ENCODE results near the gene PRR11.
"Not testable (repeated sequence)": the region's sequence is repeated elsewhere in the genome, so short reads cannot be mapped to it uniquely, and the experiment has no call there.

The PRR11 gene

GRCh38 chr17:59124665-59125064, 30.9 kb upstream of the PRR11 start:
- Histone ChIP-seq H3K4me3 (ENCODE audit: low read depth in 1 of 5, low read length in 5 of 5) (no peak overlapping the region), H3K9me3 (ENCODE audit: control insufficient read depth in 5 of 5, low read length in 5 of 5) (no peaks in the 10 kb centered on the region), H3K9ac (ENCODE audit: low read length in 5 of 5) (no peak overlapping the region), H3K36me3 (ENCODE audit: control insufficient read depth in 5 of 5, insufficient read depth in 5 of 5, low read length in 5 of 5) (peaks cover 0 to 5% (median 0%) of the 10 kb centered on the region in 5 donors), H3K27ac (ENCODE audit: low read depth, low read length) (no peak overlapping the region), H3K27me3 (ENCODE audit: control insufficient read depth in 5 of 5, insufficient read depth in 4 of 5, low read length in 5 of 5) (no peaks in the 10 kb centered on the region), H3K4me1 (ENCODE audit: control insufficient read depth in 5 of 5, insufficient read depth in 5 of 5, low read length in 5 of 5) (no peaks in the 10 kb centered on the region)

DNA sequence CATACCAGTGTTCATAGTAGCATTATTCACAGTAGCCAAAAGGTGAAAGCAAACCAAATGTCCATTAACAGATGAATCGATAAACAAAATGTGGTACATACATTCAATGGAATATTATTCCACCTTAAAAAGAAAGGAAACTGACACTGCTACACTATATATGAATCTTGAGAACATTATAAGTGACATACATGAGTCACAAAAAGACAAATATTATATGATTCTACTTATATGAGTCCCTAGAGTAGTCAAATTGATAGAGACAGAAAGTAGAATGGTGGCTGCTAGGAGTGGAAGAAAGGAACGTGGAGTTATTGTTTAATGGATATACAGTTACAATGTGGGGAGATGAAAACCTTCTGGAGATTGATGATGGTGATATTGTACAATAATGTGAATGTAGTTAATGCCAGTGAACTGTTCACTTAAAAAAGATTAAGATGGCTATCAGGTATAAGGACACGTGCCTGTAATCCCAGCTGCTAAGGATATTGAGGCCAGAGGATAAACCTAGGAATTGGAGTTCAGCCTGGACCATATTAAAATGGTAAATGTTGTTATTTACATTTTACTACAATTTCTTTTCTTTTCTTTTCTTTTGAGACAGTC, 28.6 kb upstream of the PRR11 start:
- Histone ChIP-seq H3K4me1 (ENCODE audit: control insufficient read depth in 5 of 5, insufficient read depth in 5 of 5, low read length in 5 of 5) (no peaks in the 10 kb centered on the region), H3K27ac (ENCODE audit: low read depth, low read length) (no peak overlapping the region), H3K9me3 (ENCODE audit: control insufficient read depth in 5 of 5, low read length in 5 of 5) (no peaks in the 10 kb centered on the region), H3K4me3 (ENCODE audit: low read depth in 1 of 5, low read length in 5 of 5) (no peak overlapping the region), H3K36me3 (ENCODE audit: control insufficient read depth in 5 of 5, insufficient read depth in 5 of 5, low read length in 5 of 5) (peaks cover 0 to 5% (median 0%) of the 10 kb centered on the region in 5 donors), H3K9ac (ENCODE audit: low read length in 5 of 5) (no peak overlapping the region), H3K27me3 (ENCODE audit: control insufficient read depth in 5 of 5, insufficient read depth in 4 of 5, low read length in 5 of 5) (no peaks in the 10 kb centered on the region)

GRCh38 chr17:59129814-59130213, 25.7 kb upstream of the PRR11 start:
- no peak overlapping the region for H3K27ac ChIP-seq (ENCODE audit: low read depth, low read length)
- no peak overlapping the region for H3K9ac ChIP-seq (ENCODE audit: low read length in 5 of 5)
- no peak overlapping the region for H3K4me3 ChIP-seq (ENCODE audit: low read depth in 1 of 5, low read length in 5 of 5)
- H3K27me3 ChIP-seq (ENCODE audit: control insufficient read depth in 5 of 5, insufficient read depth in 4 of 5, low read length in 5 of 5), result no peaks in the 10 kb centered on the region
- no peaks in the 10 kb centered on the region for H3K4me1 ChIP-seq (ENCODE audit: control insufficient read depth in 5 of 5, insufficient read depth in 5 of 5, low read length in 5 of 5)
- H3K9me3 ChIP-seq (ENCODE audit: control insufficient read depth in 5 of 5, low read length in 5 of 5), result no peaks in the 10 kb centered on the region
- H3K36me3 ChIP-seq (ENCODE audit: control insufficient read depth in 5 of 5, insufficient read depth in 5 of 5, low read length in 5 of 5), result peaks cover 0 to 5% (median 0%) of the 10 kb centered on the region in 5 donors

GRCh38 chr17:59131131-59131530, 24.4 kb upstream of the PRR11 start:
- Histone ChIP-seq H3K9ac (ENCODE audit: low read length in 5 of 5) (no peak overlapping the region), H3K27ac (ENCODE audit: low read depth, low read length) (no peak overlapping the region), H3K36me3 (ENCODE audit: control insufficient read depth in 5 of 5, insufficient read depth in 5 of 5, low read length in 5 of 5) (peaks cover 0 to 5% (median 0%) of the 10 kb centered on the region in 5 donors), H3K9me3 (ENCODE audit: control insufficient read depth in 5 of 5, low read length in 5 of 5) (no peaks in the 10 kb centered on the region), H3K4me1 (ENCODE audit: control insufficient read depth in 5 of 5, insufficient read depth in 5 of 5, low read length in 5 of 5) (no peaks in the 10 kb centered on the region), H3K4me3 (ENCODE audit: low read depth in 1 of 5, low read length in 5 of 5) (no peak overlapping the region), H3K27me3 (ENCODE audit: control insufficient read depth in 5 of 5, insufficient read depth in 4 of 5, low read length in 5 of 5) (no peaks in the 10 kb centered on the region)

GRCh38 chr17:59138339-59138738, 17.2 kb upstream of the PRR11 start:
- H3K9me3 ChIP-seq (ENCODE audit: control insufficient read depth in 5 of 5, low read length in 5 of 5); H3K36me3 ChIP-seq (ENCODE audit: control insufficient read depth in 5 of 5, insufficient read depth in 5 of 5, low read length in 5 of 5); H3K4me3 ChIP-seq (ENCODE audit: low read depth in 1 of 5, low read length in 5 of 5); H3K27ac ChIP-seq (ENCODE audit: low read depth, low read length); H3K4me1 ChIP-seq (ENCODE audit: control insufficient read depth in 5 of 5, insufficient read depth in 5 of 5, low read length in 5 of 5); H3K9ac ChIP-seq (ENCODE audit: low read length in 5 of 5); H3K27me3 ChIP-seq (ENCODE audit: control insufficient read depth in 5 of 5, insufficient read depth in 4 of 5, low read length in 5 of 5): not testable (repeated sequence)

DNA sequence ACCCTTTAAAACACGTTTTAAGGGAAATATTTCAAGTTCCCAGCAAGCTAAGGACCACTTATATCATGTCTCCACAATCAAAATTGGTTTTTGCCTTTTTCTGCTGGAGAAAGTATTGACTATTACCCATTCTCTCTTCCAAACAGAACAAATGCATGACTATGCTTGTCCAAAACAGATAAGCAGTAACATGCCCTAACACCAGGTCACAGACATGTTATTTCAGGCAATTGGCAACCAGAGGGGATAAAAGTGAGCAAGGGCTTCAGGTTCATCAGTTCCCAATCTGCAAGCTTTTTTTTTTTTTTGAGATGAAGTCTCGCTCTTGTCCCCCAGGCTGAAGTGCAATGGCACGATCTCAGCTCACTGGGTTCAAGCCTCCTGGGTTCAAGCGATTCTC, 15.6 kb upstream of the PRR11 start:
- Histone ChIP-seq H3K4me3 (ENCODE audit: low read depth in 1 of 5, low read length in 5 of 5) (no peak overlapping the region), H3K36me3 (ENCODE audit: control insufficient read depth in 5 of 5, insufficient read depth in 5 of 5, low read length in 5 of 5) (no peaks in the 10 kb centered on the region), H3K4me1 (ENCODE audit: control insufficient read depth in 5 of 5, insufficient read depth in 5 of 5, low read length in 5 of 5) (no peaks in the 10 kb centered on the region), H3K9me3 (ENCODE audit: control insufficient read depth in 5 of 5, low read length in 5 of 5) (no peaks in the 10 kb centered on the region), H3K27me3 (ENCODE audit: control insufficient read depth in 5 of 5, insufficient read depth in 4 of 5, low read length in 5 of 5) (no peaks in the 10 kb centered on the region), H3K9ac (ENCODE audit: low read length in 5 of 5) (no peak overlapping the region), H3K27ac (ENCODE audit: low read depth, low read length) (no peak overlapping the region)

DNA sequence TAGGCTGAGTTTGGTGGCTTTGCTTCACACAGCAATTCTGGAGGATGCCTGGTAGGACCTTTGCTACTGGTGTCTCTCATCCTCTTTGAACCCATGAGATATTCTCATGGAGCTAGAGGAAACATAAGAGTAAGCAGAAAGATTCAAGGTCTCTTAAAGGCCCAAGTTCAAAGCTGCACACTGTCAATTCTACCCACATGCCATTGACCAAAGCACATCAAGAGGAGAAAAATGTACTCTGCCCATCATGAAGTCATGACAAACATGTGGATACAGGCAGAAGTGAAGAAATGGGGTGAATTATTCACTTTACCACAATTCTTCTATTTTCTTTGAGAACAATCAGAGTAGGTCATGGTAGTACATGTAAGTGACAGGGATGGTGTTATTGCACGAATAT, 13.7 kb upstream of the PRR11 start:
- Histone ChIP-seq H3K9me3 (ENCODE audit: control insufficient read depth in 5 of 5, low read length in 5 of 5) (no peaks in the 10 kb centered on the region), H3K4me3 (ENCODE audit: low read depth in 1 of 5, low read length in 5 of 5) (no peak overlapping the region), H3K36me3 (ENCODE audit: control insufficient read depth in 5 of 5, insufficient read depth in 5 of 5, low read length in 5 of 5) (no peaks in the 10 kb centered on the region), H3K4me1 (ENCODE audit: control insufficient read depth in 5 of 5, insufficient read depth in 5 of 5, low read length in 5 of 5) (no peaks in the 10 kb centered on the region), H3K27me3 (ENCODE audit: control insufficient read depth in 5 of 5, insufficient read depth in 4 of 5, low read length in 5 of 5) (no peaks in the 10 kb centered on the region), H3K9ac (ENCODE audit: low read length in 5 of 5) (no peak overlapping the region), H3K27ac (ENCODE audit: low read depth, low read length) (no peak overlapping the region)

DNA sequence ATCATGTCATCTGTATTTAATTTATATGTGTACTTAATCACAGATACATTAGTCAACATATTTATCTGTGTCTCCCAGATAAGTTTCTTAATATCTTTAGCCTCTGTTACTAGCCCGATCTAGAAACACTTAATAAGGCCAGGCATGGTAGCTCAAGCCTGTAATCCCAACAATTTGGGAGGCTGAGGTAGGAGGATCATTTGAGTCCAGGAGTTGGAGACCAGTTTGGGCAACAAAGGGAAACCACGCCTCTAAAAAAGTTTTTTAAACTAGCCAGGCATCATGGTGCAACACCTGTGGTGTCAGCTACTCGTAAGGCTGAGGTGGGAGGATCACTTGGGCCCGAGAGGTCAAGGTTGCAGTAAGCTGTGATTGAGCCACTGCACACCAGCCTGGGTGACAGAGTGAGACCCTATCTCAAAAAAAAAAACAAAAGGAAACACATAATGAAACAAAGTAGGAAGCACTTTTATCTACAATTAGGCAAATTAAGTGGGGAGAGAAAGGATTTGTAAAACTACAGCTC, 9.9 kb upstream of the PRR11 start:
- no peak overlapping the region for H3K4me3 ChIP-seq (ENCODE audit: low read depth in 1 of 5, low read length in 5 of 5)
- no peaks in the 10 kb centered on the region for H3K9me3 ChIP-seq (ENCODE audit: control insufficient read depth in 5 of 5, low read length in 5 of 5)
- no peak overlapping the region for H3K27ac ChIP-seq (ENCODE audit: low read depth, low read length)
- no peak overlapping the region for H3K9ac ChIP-seq (ENCODE audit: low read length in 5 of 5)
- no peaks in the 10 kb centered on the region for H3K4me1 ChIP-seq (ENCODE audit: control insufficient read depth in 5 of 5, insufficient read depth in 5 of 5, low read length in 5 of 5)
- no peaks in the 10 kb centered on the region for H3K27me3 ChIP-seq (ENCODE audit: control insufficient read depth in 5 of 5, insufficient read depth in 4 of 5, low read length in 5 of 5)
- no peaks in the 10 kb centered on the region for H3K36me3 ChIP-seq (ENCODE audit: control insufficient read depth in 5 of 5, insufficient read depth in 5 of 5, low read length in 5 of 5)

- H3K9ac ChIP-seq (ENCODE audit: low read length in 5 of 5), result no peak overlapping the region
- no peaks in the 10 kb centered on the region for H3K36me3 ChIP-seq (ENCODE audit: control insufficient read depth in 5 of 5, insufficient read depth in 5 of 5, low read length in 5 of 5)
- no peak overlapping the region for H3K27ac ChIP-seq (ENCODE audit: low read depth, low read length)
- H3K4me1 ChIP-seq (ENCODE audit: control insufficient read depth in 5 of 5, insufficient read depth in 5 of 5, low read length in 5 of 5), result peaks cover 0 to 6% (median 4%) of the 10 kb centered on the region in 5 donors
- H3K4me3 ChIP-seq (ENCODE audit: low read depth in 1 of 5, low read length in 5 of 5), result no peak overlapping the region
- H3K27me3 ChIP-seq (ENCODE audit: control insufficient read depth in 5 of 5, insufficient read depth in 4 of 5, low read length in 5 of 5), result no peaks in the 10 kb centered on the region
- H3K9me3 ChIP-seq (ENCODE audit: control insufficient read depth in 5 of 5, low read length in 5 of 5), result no peaks in the 10 kb centered on the region
Measured at GRCh38 chr17:59149051-59149450, 6.5 kb upstream of the PRR11 start.

DNA sequence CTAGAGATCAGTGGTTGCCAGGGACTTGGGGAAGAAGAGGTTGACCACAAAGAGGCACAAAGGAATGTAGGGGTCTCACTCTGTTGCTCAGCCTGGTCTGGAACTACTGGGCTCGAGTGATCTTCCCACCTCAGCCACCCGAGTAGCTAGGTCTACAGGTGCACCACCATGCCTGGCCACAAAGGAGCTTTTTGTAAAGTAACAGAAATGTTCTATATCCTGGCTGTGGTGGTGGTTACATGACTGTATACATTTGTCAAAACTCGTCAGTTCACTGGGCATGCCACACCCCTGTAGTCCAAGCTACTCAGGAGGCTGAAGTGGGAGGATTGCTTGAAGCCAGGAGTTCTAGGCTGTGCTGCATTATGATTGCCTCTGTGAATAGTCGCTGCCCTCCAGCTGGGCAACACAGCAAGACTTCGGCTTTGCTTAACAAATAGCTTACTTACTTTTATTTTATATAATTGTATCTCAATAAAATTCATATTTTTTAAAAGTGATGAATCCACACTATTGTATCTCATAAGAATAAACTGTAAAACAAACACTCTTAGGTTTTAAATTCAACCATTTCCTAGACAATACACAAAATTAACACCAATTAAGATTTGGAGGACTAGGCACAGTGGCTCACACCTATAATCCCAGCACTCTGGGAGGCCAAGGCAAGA, 5.6 kb upstream of the PRR11 start:
- Histone ChIP-seq H3K27ac (ENCODE audit: low read depth, low read length) (no peak overlapping the region), H3K36me3 (ENCODE audit: control insufficient read depth in 5 of 5, insufficient read depth in 5 of 5, low read length in 5 of 5) (no peaks in the 10 kb centered on the region), H3K4me1 (ENCODE audit: control insufficient read depth in 5 of 5, insufficient read depth in 5 of 5, low read length in 5 of 5) (peaks cover 0 to 14% (median 9%) of the 10 kb centered on the region in 5 donors), H3K9ac (ENCODE audit: low read length in 5 of 5) (no peak overlapping the region), H3K4me3 (ENCODE audit: low read depth in 1 of 5, low read length in 5 of 5) (no peak overlapping the region), H3K9me3 (ENCODE audit: control insufficient read depth in 5 of 5, low read length in 5 of 5) (no peaks in the 10 kb centered on the region), H3K27me3 (ENCODE audit: control insufficient read depth in 5 of 5, insufficient read depth in 4 of 5, low read length in 5 of 5) (no peaks in the 10 kb centered on the region)
